Gastroesophageal sphincter (tissue), 4 donors: ENCODE measurements around the gene STX12. TPM values are rescaled to one million over a fixed set of nuclear protein-coding genes. Genes with fewer than 3 reads are reported as not detected.
"Not testable (repeated sequence)": the region's sequence is repeated elsewhere in the genome, so short reads cannot be mapped to it uniquely, and the experiment has no call there.

Experiments
- ATAC-seq: fragments of 150-250 bp; one replicate; pipeline ENCODE4 v1.9.1; 2016; ENCODE audit warnings: mild to moderate bottlenecking, moderate library complexity
- H3K27ac ChIP-seq, 4 donors: fragments of 200-600 bp; sonication (generic) in 3 of 4; 1 replicate in 3 of 4; 2 replicates in 1 of 4; pipeline ENCODE4 v1.5.1; 2016 to 2019
- H3K27me3 ChIP-seq: fragments of 200-600 bp; sonication (generic); one replicate; pipeline ENCODE4 v1.5.1; 2019
- H3K36me3 ChIP-seq, 2 donors: fragments of 200-600 bp; sonication (generic); one replicate each; pipeline ENCODE4 v1.5.1; 2019; ENCODE audit warnings: control low read depth in 1 of 2
- H3K4me1 ChIP-seq, 3 donors: fragments of 200-600 bp; sonication (generic); 1 replicate in 2 of 3; 2 replicates in 1 of 3; pipeline ENCODE4 v1.5.1; 2016 to 2019; ENCODE audit warnings: control low read depth in 2 of 3
- H3K4me3 ChIP-seq, 2 donors: fragments of 200-600 bp; sonication (generic); one replicate each; pipeline ENCODE4 v1.5.1; 2019; ENCODE audit warnings: mild to moderate bottlenecking in 1 of 2, moderate library complexity in 1 of 2
- H3K9me3 ChIP-seq, 3 donors: fragments of 200-600 bp; sonication (generic); one replicate each; pipeline ENCODE4 v1.5.1; 2017 to 2019; ENCODE audit warnings: control low read depth in 2 of 3
- CTCF ChIP-seq, 4 experiments: fragments of 200-600 bp in 2 of 4; fragments of 450-650 bp in 2 of 4; sonication (generic) in 1 of 4; IDR thresholded peaks; one replicate each; pipeline ENCODE4 v1.5.1; 2017 to 2019; ENCODE audit warnings: antibody characterized with exemption in 4 of 4, mild to moderate bottlenecking in 2 of 4, moderate library complexity in 2 of 4
- EP300 ChIP-seq: sonication (generic); formaldehyde crosslinking; IDR thresholded peaks from one replicate; pipeline ENCODE4 v1.6.1; 2017; ENCODE audit warnings: antibody characterized with exemption, mild to moderate bottlenecking
- POLR2A ChIP-seq, 2 donors: fragments of 450-650 bp; IDR thresholded peaks; one replicate each; pipeline ENCODE4 v1.6.1; 2017; ENCODE audit warnings: antibody characterized with exemption in 2 of 2, mild to moderate bottlenecking in 2 of 2, moderate library complexity in 1 of 2
- POLR2AphosphoS5 ChIP-seq: sonication (generic); formaldehyde crosslinking; IDR thresholded peaks from one replicate; pipeline ENCODE4 v1.6.1; 2017; ENCODE audit warnings: antibody characterized with exemption
- WGBS, 2 donors: methylation state at CpG; one replicate each; pipeline ENCODE4 v1.1.5; 2018; ENCODE audit warnings: low coverage in 1 of 2; 5-methylcytosine and 5-hydroxymethylcytosine counted together
- total RNA-seq, 4 donors: library from RNA; depleted of rRNA; stranded (reverse); fragments of >200 nt; gene quantifications; one replicate each; pipeline ENCODE4 v1.1.0, GENCODE V29; 2016

Gene STX12
- total RNA-seq, 4 donors from 2014 or later, result 50.6 to 76.9 (median 68.3) TPM

GRCh38 chr1:27795601-27796000 lies 22.6 kb downstream of the STX12 start:
- 27% methylated on average over 1 of the region's 1 CpG; no CpG with 5 or more reads in 1 of the 2 donors for whole genome bisulfite sequencing, 2 donors
- ATAC-seq, result no peak
- H3K4me1 ChIP-seq, result no peaks in the 10 kb centered on the region
- no peak overlapping the region for H3K4me3 ChIP-seq
- no peak overlapping the region for H3K27ac ChIP-seq
- no peaks in the 10 kb centered on the region for H3K9me3 ChIP-seq
- H3K36me3 ChIP-seq, result peaks cover 0 to 96% of the 10 kb centered on the region in 2 donors
- TF ChIP-seq POLR2A (IDR thresholded peaks at IDR 0.05) (no peak), CTCF (IDR thresholded peaks at IDR 0.05) (no peak), EP300 (no peak), POLR2AphosphoS5 (no peak)
- no peaks in the 10 kb centered on the region for H3K27me3 ChIP-seq

- Histone ChIP-seq H3K4me3 (no peak overlapping the region), H3K36me3 (peaks cover 7 to 75% of the 10 kb centered on the region in 2 donors), H3K27me3 (no peaks in the 10 kb centered on the region), H3K9me3 (no peaks in the 10 kb centered on the region), H3K4me1 (no peaks in the 10 kb centered on the region), H3K27ac (no peak overlapping the region)
- TF ChIP-seq EP300, result no peak
- no peak for TF ChIP-seq POLR2AphosphoS5
- ATAC-seq, result no peak
- WGBS, 2 donors, result 90 to 94% methylated on average over 3 to 5 of the region's 5 CpGs
Measured at GRCh38 chr1:27804791-27805190, 31.8 kb downstream of the STX12 start.

- Histone ChIP-seq H3K9me3 (no peaks in the 10 kb centered on the region), H3K27ac (no peak overlapping the region), H3K4me1 (no peaks in the 10 kb centered on the region), H3K4me3 (no peak overlapping the region), H3K36me3 (peaks cover 4 to 69% of the 10 kb centered on the region in 2 donors), H3K27me3 (no peaks in the 10 kb centered on the region)
- WGBS, 2 donors, result 79 to 88% methylated on average over 7 of the region's 7 CpGs
- no peak for ATAC-seq
- TF ChIP-seq POLR2AphosphoS5 (no peak), CTCF (IDR thresholded peaks at IDR 0.05) (no peak), EP300 (no peak), POLR2A (IDR thresholded peaks at IDR 0.05) (no peak)
Measured at GRCh38 chr1:27806758-27807157, 33.7 kb downstream of the STX12 start.

GRCh38 chr1:27807385-27807784 lies 34.4 kb downstream of the STX12 start:
- Histone ChIP-seq H3K36me3 (peaks cover 0 to 69% of the 10 kb centered on the region in 2 donors), H3K27ac (no peak overlapping the region)

GRCh38 chr1:27808131-27808530 lies 35.1 kb downstream of the STX12 start:
- H3K9me3 ChIP-seq, H3K4me3 ChIP-seq, H3K27ac ChIP-seq, H3K27me3 ChIP-seq, H3K4me1 ChIP-seq, ATAC-seq: not testable (repeated sequence)
- peaks cover 0 to 69% of the 10 kb centered on the region in 2 donors for H3K36me3 ChIP-seq
- 100% methylated on average over 1 to 2 of the region's 3 CpGs for WGBS, 2 donors

More at GRCh38 chr1:27807385-27807784, 34.4 kb downstream of the STX12 start:
- Histone ChIP-seq H3K4me1 (no peaks in the 10 kb centered on the region), H3K9me3 (no peaks in the 10 kb centered on the region), H3K4me3 (no peak overlapping the region), H3K27me3 (no peaks in the 10 kb centered on the region)
- 63 to 84% methylated on average over 2 of the region's 2 CpGs for WGBS, 2 donors
- TF ChIP-seq POLR2AphosphoS5 (no peak), EP300 (no peak), CTCF (IDR thresholded peaks at IDR 0.05) (no peak), POLR2A (IDR thresholded peaks at IDR 0.05) (no peak)
- ATAC-seq, result no peak

GRCh38 chr1:27809883-27810282 lies 36.9 kb downstream of the STX12 start:
- no peak overlapping the region for H3K4me3 ChIP-seq
- H3K27ac ChIP-seq, result no peak overlapping the region
- no peaks in the 10 kb centered on the region for H3K4me1 ChIP-seq
- TF ChIP-seq POLR2AphosphoS5, result no peak
- TF ChIP-seq EP300, result no peak
- no peak for TF ChIP-seq POLR2A (IDR thresholded peaks at IDR 0.05)
- TF ChIP-seq CTCF (IDR thresholded peaks at IDR 0.05), result no peak
- WGBS, 2 donors, result 92 to 100% methylated on average over 1 of the region's 1 CpG
- H3K9me3 ChIP-seq, result no peaks in the 10 kb centered on the region
- ATAC-seq, result no peak
- no peaks in the 10 kb centered on the region for H3K27me3 ChIP-seq
- peaks cover 0 to 69% of the 10 kb centered on the region in 2 donors for H3K36me3 ChIP-seq
